ENCODE results near the gene PDAP1.
"Not testable (repeated sequence)": the region's sequence is repeated elsewhere in the genome, so short reads cannot be mapped to it uniquely, and the experiment has no call there.

The PDAP1 gene

DNA sequence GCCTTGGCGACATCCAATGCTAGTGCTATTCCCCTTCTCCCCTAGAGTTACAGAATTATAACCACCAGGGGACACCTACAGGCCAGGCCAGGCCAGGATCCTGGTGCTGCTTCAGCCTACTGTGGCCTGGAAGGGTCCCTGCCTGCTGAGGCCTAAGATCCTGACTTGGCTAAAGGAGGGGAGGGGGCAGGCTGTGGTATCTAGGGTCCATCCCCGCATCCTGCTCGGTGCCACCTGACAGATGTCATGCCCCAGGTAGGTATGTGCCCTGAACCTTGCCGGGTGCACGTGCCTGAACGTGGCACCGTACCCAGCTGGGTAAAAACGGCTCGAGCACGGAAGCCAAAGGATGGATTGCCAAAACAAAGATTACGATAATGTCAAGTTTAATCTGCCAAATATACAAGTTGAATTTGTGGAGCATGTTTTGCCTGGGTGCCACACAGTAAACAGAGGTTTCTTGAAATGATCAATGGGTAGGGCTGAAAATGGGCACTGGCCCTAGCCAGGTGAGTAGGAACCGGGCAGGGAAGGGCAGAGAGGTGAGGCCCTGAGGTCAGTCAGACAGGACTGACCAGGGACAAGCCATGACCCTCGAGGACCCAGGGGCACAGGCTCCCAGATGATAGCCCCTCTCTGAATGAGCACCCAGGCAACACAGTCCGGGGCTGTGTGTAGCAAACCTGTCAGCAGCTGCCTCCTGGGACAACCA lies 12.6 kb downstream of the PDAP1 start:
- DNase-seq = no peak

DNA sequence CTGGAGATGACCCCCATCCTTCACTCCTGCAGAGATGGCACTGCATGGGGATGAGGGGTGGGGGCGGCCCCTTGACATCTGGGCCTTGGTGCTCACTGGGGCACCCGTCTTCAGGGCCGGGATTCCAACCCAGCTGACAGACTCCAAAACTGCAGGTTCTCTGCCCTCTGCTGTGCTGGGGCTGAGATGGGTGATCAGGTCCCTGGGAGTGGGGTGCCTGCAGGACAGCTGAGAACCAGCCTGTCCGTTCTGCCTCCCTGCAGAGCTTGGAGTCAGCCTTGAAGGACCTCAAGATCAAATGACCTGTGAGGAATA lies 14.3 kb downstream of the PDAP1 start:
- no peak for DNase-seq

DNA sequence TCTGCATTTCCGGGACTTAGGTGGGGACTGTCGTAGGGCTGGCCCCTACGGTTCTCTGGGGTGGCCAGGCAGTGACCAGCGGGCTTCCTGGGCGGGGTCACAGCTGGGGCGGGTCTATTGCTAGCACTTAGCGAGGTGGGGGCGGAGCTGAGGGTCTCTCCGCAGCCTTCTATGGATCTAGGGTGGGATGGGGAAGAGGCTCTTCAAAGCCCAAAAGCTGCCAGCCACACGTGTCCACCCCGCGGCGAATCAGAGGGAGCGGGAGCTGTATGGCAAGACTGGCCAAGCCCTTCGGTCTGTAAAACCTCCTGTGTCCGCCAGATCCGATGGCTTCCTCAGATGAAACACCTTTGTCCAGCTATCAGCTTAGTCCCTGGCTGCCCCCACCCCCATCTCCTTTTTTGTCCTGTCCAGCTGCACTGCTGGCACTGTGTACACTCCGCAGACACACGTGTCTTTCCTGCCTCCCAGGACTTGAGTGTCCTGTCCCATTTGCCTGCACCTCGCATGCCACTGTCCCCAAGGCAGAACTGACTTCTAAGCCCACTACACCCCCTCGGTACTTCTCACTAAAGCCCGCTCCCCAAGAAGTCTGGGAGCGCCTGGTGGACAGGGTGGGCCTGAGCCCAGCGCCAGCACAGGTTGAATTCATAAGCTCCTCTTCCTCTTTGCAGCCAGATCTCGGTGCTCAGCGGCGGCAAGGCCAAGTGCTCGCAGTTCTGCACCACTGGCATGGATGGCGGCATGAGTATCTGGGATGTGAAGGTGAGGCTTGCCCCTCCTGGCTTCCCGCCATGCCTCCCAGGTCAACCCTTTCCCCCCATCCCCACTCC lies 14.8 kb downstream of the PDAP1 start:
- no peak for DNase-seq

DNA sequence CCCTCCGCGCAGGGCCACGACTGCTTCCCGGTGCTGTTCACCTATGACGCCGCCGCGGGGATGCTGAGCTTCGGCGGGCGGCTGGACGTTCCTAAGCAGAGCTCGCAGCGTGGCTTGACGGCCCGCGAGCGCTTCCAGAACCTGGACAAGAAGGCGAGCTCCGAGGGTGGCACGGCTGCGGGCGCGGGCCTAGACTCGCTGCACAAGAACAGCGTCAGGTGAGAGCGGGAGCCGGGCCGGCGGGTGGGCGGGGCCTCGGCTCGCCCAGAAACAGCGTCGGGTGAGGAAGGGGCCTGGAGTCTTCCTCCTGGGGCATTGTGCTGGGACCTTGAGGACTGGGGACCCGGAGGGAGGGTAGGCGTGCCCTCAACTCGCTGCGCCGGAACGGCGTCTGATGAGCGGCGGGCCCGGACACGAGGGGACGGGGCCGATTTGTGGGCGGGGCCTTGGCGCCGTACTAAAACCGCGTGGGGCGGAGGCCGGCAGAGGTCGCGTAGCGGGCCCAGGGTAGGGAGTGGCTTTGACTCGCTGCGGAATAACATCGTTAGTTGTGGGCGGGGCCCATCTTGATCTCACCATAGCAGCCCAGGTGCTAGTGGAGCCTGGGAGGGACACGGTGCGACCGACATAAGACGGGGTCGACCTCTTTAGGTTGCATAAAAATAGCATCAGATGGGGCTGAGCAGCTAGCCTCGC lies 15.6 kb downstream of the PDAP1 start:
- peak in 1 of 2 donors; percentile 32 for DNase-seq

DNA sequence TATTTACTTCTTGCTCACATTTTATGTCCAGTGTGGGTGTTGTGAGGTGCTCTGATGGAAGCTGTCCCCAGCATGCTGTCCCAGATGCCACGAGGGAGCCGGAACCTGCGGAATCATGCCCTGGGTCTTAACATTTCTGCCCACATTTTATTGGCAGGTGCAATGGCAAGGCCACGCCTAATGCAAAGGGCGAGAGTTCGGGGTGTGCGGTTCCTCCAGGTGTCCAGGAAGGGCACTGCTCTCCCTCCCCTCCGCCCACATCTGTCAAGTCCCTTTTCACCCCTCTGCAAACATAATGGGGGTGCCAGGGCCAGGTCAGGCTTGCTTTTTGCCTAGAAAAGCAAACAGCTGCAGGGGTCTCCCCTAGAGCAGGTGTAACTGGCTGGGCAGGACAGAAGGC lies 16.4 kb downstream of the PDAP1 start:
- no peak for DNase-seq

DNA sequence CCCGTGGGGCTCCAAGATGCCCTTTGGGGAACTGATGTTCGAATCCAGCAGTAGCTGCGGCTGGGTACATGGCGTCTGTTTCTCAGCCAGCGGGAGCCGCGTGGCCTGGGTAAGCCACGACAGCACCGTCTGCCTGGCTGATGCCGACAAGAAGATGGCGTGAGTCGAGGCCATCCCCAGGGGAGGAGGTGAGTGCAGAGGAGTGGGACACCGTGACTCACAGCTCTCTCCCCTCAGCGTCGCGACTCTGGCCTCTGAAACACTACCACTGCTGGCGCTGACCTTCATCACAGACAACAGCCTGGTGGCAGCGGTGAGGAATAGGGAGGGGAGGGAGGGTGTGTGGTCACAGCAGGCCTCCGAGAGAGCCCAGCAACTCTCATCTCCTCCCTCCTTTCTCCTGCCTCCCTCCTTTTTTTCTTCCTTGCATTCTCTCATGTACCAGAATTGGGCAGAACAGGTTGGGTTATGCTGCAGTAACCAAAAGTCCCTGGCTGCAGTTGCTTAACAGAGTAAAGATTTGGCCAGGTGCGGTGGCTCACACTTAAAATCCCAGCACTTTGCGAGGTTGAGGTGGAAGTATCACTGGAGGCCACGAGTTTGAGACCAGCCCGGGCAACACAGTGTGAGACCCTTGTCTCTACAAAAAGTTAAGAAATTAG lies 17.3 kb downstream of the PDAP1 start:
- no peak for DNase-seq

DNA sequence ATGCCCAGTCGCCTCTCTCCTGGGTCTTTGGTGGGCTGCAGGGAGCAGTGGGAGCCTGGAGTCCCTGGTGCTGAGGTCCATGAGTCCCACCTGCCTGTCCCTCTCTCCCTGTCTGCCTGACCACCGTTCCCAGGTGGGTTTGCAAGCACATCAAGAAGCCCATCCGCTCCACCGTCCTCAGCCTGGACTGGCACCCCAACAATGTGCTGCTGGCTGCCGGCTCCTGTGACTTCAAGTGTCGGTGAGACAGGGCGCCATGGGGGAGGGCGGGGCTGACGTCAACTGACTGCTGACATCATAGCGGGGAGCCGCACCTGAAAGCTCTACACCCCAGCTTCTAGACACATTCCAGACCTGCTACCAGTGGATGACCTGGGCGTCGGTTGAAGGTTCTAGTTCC lies 18.6 kb downstream of the PDAP1 start:
- DNase-seq = no peak

DNA sequence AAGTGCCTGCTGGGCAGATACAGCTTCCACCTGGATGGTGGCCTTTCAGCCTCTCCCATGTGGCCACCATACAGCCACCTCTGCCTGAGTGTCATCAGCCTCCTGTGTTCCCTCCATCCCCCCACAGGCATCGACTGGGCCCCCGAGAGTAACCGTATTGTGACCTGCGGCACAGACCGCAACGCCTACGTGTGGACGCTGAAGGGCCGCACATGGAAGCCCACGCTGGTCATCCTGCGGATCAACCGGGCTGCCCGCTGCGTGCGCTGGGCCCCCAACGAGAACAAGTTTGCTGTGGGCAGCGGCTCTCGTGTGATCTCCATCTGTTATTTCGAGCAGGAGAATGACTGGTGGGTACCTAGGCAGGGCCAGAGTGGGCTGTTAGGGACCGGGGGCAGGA lies 20.5 kb downstream of the PDAP1 start:
- no peak for DNase-seq

DNA sequence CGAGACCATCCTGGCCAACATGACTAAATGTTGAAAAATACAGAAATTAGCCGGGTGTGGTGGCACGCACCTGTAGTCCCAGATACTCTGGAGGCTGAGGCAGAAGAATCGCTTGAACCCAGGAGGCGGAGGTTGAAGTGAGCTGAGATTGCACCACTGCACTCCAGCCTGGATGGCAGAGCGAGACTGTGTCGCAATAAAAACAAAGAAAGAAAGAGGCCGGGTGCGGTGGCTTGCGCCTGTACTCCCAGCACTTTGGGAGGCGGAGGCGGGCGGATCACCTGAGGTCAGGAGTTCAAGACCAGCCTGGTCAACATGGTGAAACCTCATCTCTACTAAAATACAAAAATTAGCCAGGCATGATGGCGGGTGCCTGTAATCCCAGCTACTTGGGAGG lies 21.2 kb downstream of the PDAP1 start:
- not testable (repeated sequence) for DNase-seq

DNA sequence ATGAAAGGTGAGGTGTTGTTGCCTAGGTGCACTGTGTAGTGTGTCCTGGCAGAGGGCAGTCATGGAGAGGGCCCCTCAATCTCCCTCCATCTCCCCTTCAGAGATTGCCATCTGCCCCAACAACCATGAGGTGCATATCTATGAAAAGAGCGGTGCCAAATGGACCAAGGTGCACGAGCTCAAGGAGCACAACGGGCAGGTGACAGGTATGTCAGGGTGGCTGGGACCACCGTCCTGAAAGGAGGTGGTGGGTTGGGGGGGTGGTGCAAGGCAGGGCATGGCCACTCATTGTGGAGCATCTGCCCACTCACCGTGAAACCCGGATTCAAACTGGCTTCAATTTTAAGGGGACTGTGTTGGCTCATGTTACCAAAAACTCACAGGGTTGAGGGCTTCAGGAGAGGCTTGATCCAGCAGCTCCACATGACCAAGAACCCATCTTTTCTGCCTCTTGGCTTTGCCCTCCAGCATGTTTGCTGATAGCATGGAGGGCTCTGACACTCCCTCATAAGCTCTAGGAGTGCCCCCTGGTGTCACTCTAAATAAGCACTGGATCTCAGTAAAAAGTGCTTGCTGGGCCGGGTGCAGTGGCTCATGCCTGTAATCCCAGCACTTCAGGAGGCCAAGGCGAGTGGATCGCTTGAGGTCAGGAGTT lies 21.7 kb downstream of the PDAP1 start:
- DNase-seq = no peak

DNA sequence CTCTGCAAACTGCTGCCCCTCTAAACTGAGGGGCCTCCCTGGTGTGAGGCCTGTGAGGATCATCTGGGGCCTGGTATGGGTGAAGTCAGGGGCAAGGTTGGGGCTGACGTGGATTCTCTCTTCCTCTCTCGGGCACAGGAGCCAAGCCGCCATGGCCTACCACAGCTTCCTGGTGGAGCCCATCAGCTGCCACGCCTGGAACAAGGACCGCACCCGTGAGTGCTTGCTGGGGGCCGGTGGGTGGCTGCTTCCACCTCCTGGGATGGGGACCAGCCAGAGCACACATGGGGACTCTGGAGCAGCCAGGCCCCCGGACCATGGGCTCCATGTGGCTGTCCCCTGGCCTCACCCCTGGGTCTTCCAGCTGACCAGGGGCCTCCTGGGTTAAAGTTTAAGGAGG lies 22.8 kb downstream of the PDAP1 start:
- DNase-seq = no peak

DNA sequence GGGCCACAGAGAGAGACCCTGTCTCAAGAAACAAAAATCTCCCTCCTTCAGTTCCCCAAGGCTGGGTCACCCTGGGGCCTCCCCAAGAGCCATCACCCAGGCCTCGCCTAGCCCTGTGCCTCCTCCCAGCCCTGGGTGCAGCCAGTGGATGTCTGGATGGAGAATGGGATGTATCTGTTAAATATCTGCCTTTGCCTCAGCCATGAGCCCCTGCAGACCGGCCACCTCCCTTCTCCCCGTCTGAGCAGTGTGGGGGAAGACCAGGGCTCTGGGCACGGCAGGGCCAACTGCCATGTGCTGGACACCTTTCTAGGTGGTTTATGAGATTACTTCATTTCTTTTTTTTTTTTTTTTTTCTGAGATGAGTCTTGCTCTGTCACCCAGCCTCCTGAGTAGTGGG lies 23.9 kb downstream of the PDAP1 start:
- no peak for DNase-seq

DNA sequence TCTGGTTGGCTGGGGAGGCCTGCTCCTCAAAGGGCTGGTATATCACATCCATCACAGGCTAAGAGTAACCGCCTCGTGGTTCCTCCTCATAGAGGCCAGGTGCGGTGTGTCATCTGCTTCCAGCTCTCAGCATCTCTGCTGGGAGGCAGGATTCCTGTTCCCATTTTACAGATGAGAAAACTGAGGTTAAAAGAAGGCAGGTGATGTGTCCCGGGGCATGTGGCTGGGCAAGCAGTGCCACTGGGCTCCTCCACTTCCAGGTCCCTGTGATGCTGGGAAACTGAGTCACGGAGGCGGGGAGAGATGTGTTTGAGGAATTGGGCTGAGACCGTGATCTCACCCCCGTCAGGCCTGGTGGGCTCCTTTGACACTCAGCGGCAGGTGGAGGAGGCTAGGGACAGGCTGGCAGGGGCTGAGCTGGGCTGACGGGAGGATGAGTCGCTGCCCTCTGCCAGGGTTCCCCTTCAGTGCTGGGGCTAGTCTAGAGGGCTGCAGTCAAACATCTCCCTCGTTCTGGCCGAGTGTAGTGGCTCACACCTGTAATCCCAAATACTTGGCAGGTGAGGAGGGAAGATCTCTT lies 24.5 kb downstream of the PDAP1 start:
- no peak for DNase-seq

DNA sequence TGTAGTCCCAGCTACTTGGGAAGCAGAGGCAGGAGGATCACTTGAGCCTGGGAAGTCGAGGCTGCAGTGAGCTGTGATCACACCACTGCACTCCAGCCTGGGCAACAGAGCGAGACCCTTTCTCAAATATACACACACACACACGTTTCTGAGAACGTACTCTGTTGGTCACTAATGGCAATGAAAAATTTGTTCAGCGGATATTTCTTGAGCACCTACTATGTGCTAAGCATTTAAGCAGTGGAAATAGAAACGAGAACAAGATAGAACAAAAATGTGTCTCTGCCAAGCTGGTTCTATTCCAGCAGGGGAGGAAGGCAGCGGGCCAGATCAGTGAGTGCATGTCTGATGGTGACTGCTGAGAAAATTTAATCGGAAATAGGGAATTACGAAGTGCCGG lies 25.2 kb downstream of the PDAP1 start:
- no peak for DNase-seq

DNA sequence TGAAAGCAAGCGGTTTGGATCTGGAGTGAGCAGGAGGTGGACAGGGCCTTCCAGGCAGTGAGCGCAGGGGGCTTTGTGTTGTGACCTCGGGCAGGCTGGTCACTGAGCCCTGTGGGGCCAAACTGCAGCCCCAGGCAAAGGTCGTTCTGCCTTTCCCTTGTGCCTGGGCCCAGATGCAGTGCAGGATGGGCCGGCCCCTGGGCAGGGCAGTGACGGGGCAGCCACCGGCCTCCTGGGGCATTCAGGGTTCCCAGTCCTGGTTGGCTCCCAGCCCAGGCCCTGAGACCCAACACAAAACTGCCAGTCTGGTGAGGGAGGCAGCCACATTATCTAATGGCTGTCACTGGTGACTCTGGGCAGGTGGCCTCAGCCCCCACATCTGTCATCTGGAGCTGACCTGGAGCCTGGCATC lies 26.7 kb downstream of the PDAP1 start:
- no peak for DNase-seq

DNA sequence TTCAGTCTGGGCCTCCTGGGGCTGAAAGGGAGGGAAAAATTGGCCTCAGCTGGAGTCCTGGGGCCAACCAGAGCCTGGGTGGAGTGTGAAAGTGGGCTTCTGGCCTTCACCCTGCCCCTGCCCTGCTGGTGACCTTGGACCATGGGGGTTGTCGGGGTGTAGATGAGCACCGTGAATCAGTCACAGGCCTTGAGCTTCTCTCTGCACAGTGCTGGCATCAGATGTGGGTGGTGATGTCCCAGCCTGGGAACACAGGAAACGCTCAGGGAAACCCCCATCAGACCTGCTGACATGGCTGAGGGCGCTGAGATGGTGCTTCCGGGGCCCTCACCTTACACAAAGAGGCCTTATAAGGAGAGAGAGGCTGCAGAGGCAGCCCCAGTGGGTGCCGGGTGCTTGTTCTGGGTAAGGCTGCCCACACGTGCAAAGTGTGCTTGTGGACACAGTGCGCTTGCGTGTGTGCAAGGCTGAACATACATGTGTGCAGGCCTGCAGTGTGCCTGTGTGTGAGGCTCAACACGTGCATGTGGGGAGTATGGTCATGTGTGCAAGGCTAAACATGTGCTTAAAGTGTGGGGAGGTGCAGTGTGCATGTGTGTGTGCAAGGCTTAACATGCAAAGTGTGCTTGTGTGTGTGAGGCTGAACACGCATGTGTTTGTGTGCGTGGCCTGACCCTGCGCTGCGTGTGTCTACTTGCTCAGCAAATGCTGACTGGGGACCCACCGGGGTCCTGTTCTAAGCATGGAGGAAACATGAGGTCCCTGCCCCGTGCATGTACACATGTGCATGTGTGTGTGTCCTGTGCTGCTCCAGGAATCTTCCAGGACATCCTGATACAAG lies 27.4 kb downstream of the PDAP1 start:
- no peak for DNase-seq

DNA sequence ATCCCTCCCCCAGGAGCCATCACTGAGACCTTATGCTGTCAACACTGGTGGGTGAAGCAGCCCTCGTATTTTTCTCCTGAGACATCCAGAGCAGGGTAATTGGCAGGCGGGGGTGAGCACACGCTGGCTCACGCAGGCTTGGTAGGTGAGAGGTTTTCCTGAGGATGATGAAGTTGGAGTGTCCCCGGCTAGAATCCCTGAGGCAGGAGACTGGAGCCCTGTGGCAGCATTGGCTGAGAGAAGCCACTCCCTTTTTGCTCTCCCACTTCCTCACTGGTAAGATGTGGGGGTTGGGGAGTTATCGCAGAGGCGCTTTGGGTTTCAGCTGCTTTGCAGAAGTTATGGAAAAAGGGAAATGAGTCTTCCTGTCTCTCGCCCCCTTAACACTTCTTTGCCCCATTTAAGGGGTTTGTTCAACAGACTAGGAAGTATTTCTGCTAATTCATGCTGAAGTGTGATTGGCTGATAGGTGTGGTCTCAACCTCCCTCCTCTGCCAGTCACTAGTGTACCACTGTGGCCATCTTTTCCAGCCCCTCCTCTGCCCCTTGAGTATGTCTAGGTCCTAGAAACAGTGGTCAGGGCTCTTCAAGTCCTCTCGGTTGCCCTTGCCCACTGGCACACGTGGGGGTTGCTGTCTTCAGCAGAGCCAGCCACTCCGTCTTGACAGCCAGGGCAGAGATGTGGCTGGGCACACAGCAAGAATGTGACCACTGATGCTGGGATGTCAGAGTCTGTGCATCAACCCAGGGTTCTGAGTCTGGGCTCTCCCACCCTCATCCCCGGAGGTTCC lies 28.2 kb downstream of the PDAP1 start:
- DNase-seq = peak; percentile 39 to 68

DNA sequence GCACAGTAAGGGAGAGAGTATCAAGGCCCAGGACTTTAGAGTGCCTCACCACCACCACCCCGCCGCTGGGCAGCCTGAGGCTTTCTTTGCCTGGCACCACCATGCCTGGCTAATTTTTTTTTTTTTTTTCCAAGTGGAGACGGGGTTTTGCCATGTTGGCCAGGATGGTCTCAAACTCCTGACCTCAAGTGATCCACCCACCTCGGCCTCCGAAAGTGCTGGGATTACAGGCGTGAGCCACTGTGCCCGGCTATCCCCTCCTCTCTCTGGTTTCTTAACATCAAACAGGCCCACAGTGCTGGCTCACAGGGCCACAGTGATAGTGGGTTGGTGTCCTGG lies 28.7 kb downstream of the PDAP1 start:
- DNase-seq = not testable (repeated sequence)

DNA sequence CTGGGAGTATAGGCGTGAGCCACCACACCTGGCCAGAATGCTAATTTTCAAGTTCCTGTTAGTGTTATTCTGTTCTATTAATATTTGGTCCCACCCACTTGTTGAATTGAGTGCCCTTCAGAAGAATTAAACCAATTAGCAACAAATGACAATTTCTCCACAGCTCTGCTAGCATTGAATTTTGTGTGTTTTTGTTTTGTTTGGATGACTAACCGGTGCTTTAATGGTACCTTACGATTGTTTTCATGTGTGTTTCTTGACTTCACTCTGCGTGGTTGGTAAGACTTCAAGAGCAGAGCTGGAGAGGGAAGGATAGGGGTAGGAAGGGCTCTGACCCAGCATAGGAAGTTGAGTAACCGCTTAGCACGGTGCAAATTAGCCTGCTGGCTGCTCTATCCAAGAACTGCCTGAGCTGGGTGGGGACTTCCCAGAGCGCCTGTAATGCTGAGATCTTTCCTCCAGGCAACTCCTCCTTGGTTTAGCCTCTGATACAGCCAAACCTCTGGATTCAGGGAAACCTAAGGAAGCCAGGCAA lies 29.3 kb downstream of the PDAP1 start:
- DNase-seq = peak in 1 of 2 donors; percentile 18

DNA sequence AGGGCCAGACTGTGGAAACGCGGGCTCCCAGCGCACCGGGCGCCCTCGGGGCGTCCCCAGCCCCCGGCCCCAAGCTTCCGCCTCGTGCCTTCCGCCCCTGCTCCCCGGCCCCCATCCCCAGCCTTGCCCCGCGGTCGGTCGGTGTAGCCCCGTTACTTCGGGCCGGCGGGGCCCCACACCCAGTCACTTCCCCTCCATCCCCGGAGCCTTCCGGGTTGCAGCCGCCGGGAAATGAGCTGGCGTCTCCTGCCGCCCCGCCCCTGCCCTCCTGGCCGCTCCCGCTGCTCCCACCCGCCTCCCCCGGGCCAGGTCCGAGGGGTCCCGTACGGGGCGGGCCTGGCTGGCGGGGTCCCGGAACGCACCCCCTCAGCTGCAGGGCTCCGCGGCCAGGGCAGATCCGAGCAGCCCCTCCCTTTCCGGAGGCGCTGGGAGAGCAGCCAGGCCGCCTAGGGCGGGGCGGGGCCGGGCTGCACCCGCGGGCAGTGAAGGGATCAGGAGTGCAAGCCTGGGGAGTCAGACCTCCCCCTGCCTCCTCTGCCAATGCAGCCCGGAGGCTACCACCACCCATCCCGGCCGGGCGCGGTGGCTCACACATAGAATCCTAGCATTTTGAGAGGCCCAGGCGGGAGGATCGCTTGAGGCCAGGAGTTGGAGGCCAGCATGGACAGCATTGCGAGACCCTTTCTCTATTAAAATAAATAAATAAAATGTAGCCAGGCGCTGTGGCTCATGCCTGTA lies 33.2 kb downstream of the PDAP1 start:
- peak in 1 of 2 donors; percentile 55 for DNase-seq

Measured in hippocampal formation (tissue), 2 donors.